Measurements from ENCODE around the gene CFL1. TPM values are rescaled to one million over a fixed set of nuclear protein-coding genes. Genes with fewer than 3 reads are reported as not detected.

Gene CFL1
- total and polyA plus RNA-seq, 10 of the 15 experiments (the other 5 are each of a cell fraction or from before 2014, with no cell fraction given): 164 to 2,994 (median 1,500) TPM

DNA sequence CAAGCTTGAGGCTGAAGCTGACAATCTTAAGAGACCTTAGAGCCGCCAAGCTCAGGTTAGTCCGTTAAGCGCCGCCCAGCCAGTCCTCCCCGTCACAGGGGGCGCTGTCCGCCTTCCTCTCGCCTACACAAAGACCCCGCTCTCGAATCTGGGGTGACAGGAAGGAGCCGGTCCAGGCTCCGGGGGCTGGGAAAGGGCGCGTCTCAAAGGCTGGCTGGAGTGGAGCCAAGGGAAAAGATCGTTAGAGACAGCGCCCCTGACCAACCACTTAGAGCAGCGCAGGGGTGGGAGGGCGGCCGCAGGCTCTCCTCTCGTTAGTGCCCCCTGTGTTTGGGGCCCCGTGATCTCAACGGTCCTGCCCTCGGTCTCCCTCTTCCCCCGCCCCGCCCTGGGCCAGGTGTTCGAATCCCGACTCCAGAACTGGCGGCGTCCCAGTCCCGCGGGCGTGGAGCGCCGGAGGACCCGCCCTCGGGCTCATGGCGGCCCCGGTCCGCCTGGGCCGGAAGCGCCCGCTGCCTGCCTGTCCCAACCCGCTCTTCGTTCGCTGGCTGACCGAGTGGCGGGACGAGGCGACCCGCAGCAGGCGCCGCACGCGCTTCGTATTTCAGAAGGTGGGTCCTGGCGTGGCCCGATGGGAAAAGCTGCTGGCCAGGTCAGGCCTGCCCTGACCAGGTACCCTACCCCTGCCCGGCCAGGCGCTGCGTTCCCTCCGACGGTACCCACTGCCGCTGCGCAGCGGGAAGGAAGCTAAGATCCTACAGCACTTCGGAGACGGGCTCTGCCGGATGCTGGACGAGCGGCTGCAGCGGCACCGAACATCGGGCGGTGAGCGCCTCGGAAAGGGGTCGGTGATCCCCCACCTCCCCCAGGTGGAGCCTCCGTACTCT is 2.5 kb upstream of the CFL1 start, which contains the start of gene MUS81 (continued):
- 0 out of 2 replicates have a peak, but pooled peaks have one; percentile 4 for TF ChIP-seq ZBTB11 (CRISPR knock-in tag; IDR thresholded peaks at IDR 0.05)
- TF ChIP-seq SPI1 (IDR thresholded peaks at IDR 0.05; ENCODE audit: borderline replicate concordance, insufficient read depth, low read depth, low read length): no peak
- 0 out of 2 replicates have a peak, but pooled peaks have one; percentile 13 for TF ChIP-seq TARDBP (IDR thresholded peaks at IDR 0.05; ENCODE audit: borderline replicate concordance)
- TF ChIP-seq MTA3 (IDR thresholded peaks at IDR 0.05; ENCODE audit: borderline replicate concordance, low read length): no peak
- TF ChIP-seq YBX1 (IDR thresholded peaks at IDR 0.05): no peak
- TF ChIP-seq ZNF384 (IDR thresholded peaks at IDR 0.05; ENCODE audit: borderline replicate concordance, low read depth, low read length): no peak
- TF ChIP-seq TBL1XR1 (IDR thresholded peaks at IDR 0.05; ENCODE audit: low read depth, low read length): no peak
- 0 out of 2 replicates have a peak, but pooled peaks have one; percentile 53 for TF ChIP-seq TCF12 (IDR thresholded peaks at IDR 0.05; ENCODE audit: low read depth, low read length)
- TF ChIP-seq, protein P1, sequence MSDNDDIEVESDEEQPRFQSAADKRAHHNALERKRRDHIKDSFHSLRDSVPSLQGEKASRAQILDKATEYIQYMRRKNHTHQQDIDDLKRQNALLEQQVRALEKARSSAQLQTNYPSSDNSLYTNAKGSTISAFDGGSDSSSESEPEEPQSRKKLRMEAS (IDR thresholded peaks at IDR 0.05; ENCODE audit: low read depth, low read length): peak; percentile 41; the same call in 1 of the 2 replicates
- peak in 1 of 2 experiments; percentile 88; a peak in 2 of 3 replicates for TF ChIP-seq EGR1 (IDR thresholded peaks at IDR 0.05; ENCODE audit: borderline replicate concordance in 1 of 2, low read depth in 2 of 2, low read length in 2 of 2)
- TF ChIP-seq ZNF592 (IDR thresholded peaks at IDR 0.05): no peak
- peak; percentile 76 for TF ChIP-seq SMAD5 (IDR thresholded peaks at IDR 0.05; ENCODE audit: low read depth)
- TF ChIP-seq JUNB (IDR thresholded peaks at IDR 0.05): no peak
- no peak for TF ChIP-seq HSF1 (IDR thresholded peaks at IDR 0.05; ENCODE audit: low read depth, low read length)
- no peak for TF ChIP-seq HDAC2 (IDR thresholded peaks at IDR 0.05)
- no peak for TF ChIP-seq BCL11A (IDR thresholded peaks at IDR 0.05; ENCODE audit: low read depth, low read length)
- TF ChIP-seq BMI1 (IDR thresholded peaks at IDR 0.05; ENCODE audit: borderline replicate concordance): no peak
- no peak for TF ChIP-seq CREB1 (IDR thresholded peaks at IDR 0.05; ENCODE audit: low read depth)
- TF ChIP-seq NFYB (IDR thresholded peaks at IDR 0.05; ENCODE audit: insufficient read depth, low read depth, low read length): peak; percentile 78; the same call in 1 of the 2 replicates

All from GM12878 (cell line).